ENCODE data around the gene RPN1. TPM values are rescaled to one million over a fixed set of nuclear protein-coding genes. Genes with fewer than 3 reads are reported as not detected.
A peak's percentile ranks its signal among the peaks of the same experiment; 100 is the strongest.

The RPN1 gene
- total and polyA plus RNA-seq, 2 of the 13 experiments (the other 11 are each of a cell fraction or from before 2014, with no cell fraction given) = 290 to 342 TPM

- TF ChIP-seq ZNF318 (CRISPR knock-in tag; IDR thresholded peaks at IDR 0.05) (no peak), ZNF800 (CRISPR knock-in tag; IDR thresholded peaks at IDR 0.05) (0 out of 2 replicates have a peak, but pooled peaks have one; percentile 37), TFAP4 (IDR thresholded peaks at IDR 0.05; ENCODE audit: borderline replicate concordance, low read depth) (peak; percentile 52; the same call in 1 of the 2 replicates), ZNF367 (CRISPR knock-in tag; IDR thresholded peaks at IDR 0.05; ENCODE audit: borderline replicate concordance) (no peak), ZNF207 (IDR thresholded peaks at IDR 0.05; ENCODE audit: borderline replicate concordance) (no peak), PITX1 (CRISPR knock-in tag; IDR thresholded peaks at IDR 0.05) (peak; percentile 48; the same call in 1 of the 2 replicates), MNT (IDR thresholded peaks at IDR 0.05) (peak; percentile 13; the same call in 1 of the 2 replicates), AKNA (CRISPR knock-in tag; IDR thresholded peaks at IDR 0.05; ENCODE audit: borderline replicate concordance) (no peak), FOSL2 (CRISPR knock-in tag; IDR thresholded peaks at IDR 0.05) (peak; percentile 32; the same call in 1 of the 2 replicates), ZNF569 (CRISPR knock-in tag; IDR thresholded peaks at IDR 0.05; ENCODE audit: borderline replicate concordance) (no peak)
Measured at GRCh38 chr3:128584412-128585020, 66.1 kb downstream of the RPN1 start (continued).

All from HepG2 (cell line).